Testis (tissue), 3 donors: ENCODE results near the gene MYH15. TPM values are rescaled to one million over a fixed set of nuclear protein-coding genes. Genes with fewer than 3 reads are reported as not detected.

Source experiments
- DNase-seq: peaks from one replicate; pipeline ENCODE4 v3.0.0-alpha.2; 2019
- H3K27ac ChIP-seq, 2 donors: fragments of 200-600 bp; sonication (generic); one replicate each; pipeline ENCODE4 v1.5.1; 2019
- H3K27me3 ChIP-seq: fragments of 200-600 bp; sonication (generic); one replicate; pipeline ENCODE4 v1.5.1; 2019
- H3K36me3 ChIP-seq: fragments of 200-600 bp; sonication (generic); one replicate; pipeline ENCODE4 v1.5.1; 2017; ENCODE audit warnings: low read depth; ENCODE audit errors: missing control alignments
- H3K4me1 ChIP-seq: fragments of 200-600 bp; sonication (generic); one replicate; pipeline ENCODE4 v1.5.1; 2019
- H3K4me3 ChIP-seq, 2 donors: fragments of 200-600 bp; sonication (generic); one replicate each; pipeline ENCODE4 v1.5.1; 2017 to 2019
- H3K9me3 ChIP-seq: fragments of 200-600 bp; sonication (generic); one replicate; pipeline ENCODE4 v1.5.1; 2017
- POLR2A ChIP-seq: fragments of 450-650 bp; IDR thresholded peaks from one replicate; pipeline ENCODE4 v1.6.1; 2017; ENCODE audit warnings: antibody characterized with exemption, mild to moderate bottlenecking, moderate library complexity
- WGBS, 2 donors: methylation state at CpG; one replicate each; pipeline ENCODE4 v1.1.5; 2018; 5-methylcytosine and 5-hydroxymethylcytosine counted together
- intact Hi-C: fragments of 100-400 bp; cut with DNase I; formaldehyde crosslinking; loops from one replicate; pipeline ENCODE4 v1.15.1; 2023; ENCODE audit warnings: low total_unique reads
- polyA plus RNA-seq: library from polyadenylated mRNA; stranded (reverse); fragments of 350-450 nt; fragmentation: Illumina TruSeq; extraction: RNeasy Lipid Tissue Mini Kit (QIAGEN cat#74804); gene quantifications from one replicate; pipeline ENCODE4 v1.2.3, GENCODE V29; 2014; ENCODE audit warnings: low read depth, low replicate concordance; ENCODE audit not compliant: insufficient read depth
- total RNA-seq, 2 donors: library from RNA; depleted of rRNA; stranded (reverse); fragments of >200 nt; gene quantifications; one replicate each; pipeline ENCODE4 v1.2.3, GENCODE V29; 2016
- TF ChIP-seq, protein P1 (sequence below), 3 experiments: fragments of 450-650 bp in 2 of 3; fragments of 200-600 bp in 1 of 3; sonication (generic) in 1 of 3; IDR thresholded peaks; one replicate each; pipeline ENCODE4 v1.5.1; 2016 to 2019; ENCODE audit warnings: antibody characterized with exemption in 3 of 3, mild to moderate bottlenecking in 2 of 3, moderate library complexity in 1 of 3

The MYH15 gene
- total and polyA plus RNA-seq, 3 donors from 2014 or later = 0.91 to 2.2 (median 1.8) TPM

DNA sequence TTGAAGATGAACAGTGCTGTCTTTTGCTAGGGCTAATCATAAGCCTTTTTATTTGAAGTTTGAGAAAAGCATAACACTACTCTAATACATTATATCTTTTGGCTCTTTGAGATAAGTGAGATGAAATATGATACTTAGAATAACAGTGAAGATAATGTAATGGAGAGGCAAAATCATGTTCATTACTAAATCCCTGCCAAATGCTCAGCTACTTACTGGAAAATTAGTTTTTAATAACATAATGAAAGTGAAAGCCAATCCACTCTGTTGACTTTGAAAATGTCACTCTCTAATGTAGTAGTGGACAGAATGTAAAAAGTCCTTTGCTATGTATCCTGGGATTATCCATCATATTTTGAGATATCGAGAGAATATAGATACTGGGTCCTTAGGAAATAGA is 35.9 kb upstream of the MYH15 start:
- no peak overlapping the region for H3K27ac ChIP-seq
- no peaks in the 10 kb centered on the region for H3K9me3 ChIP-seq
- H3K27me3 ChIP-seq = no peaks in the 10 kb centered on the region
- H3K4me1 ChIP-seq = peaks cover 3% of the 10 kb centered on the region
- no peaks in the 10 kb centered on the region for H3K36me3 ChIP-seq
- WGBS, 2 donors = 60 to 72% methylated on average over 1 of the region's 1 CpG
- H3K4me3 ChIP-seq = no peak overlapping the region
- intact Hi-C loops = no loop called here
- no peak for TF ChIP-seq POLR2A
- TF ChIP-seq, protein P1, sequence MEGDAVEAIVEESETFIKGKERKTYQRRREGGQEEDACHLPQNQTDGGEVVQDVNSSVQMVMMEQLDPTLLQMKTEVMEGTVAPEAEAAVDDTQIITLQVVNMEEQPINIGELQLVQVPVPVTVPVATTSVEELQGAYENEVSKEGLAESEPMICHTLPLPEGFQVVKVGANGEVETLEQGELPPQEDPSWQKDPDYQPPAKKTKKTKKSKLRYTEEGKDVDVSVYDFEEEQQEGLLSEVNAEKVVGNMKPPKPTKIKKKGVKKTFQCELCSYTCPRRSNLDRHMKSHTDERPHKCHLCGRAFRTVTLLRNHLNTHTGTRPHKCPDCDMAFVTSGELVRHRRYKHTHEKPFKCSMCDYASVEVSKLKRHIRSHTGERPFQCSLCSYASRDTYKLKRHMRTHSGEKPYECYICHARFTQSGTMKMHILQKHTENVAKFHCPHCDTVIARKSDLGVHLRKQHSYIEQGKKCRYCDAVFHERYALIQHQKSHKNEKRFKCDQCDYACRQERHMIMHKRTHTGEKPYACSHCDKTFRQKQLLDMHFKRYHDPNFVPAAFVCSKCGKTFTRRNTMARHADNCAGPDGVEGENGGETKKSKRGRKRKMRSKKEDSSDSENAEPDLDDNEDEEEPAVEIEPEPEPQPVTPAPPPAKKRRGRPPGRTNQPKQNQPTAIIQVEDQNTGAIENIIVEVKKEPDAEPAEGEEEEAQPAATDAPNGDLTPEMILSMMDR (IDR thresholded peaks at IDR 0.05) = no peak
- no peak for DNase-seq

DNA sequence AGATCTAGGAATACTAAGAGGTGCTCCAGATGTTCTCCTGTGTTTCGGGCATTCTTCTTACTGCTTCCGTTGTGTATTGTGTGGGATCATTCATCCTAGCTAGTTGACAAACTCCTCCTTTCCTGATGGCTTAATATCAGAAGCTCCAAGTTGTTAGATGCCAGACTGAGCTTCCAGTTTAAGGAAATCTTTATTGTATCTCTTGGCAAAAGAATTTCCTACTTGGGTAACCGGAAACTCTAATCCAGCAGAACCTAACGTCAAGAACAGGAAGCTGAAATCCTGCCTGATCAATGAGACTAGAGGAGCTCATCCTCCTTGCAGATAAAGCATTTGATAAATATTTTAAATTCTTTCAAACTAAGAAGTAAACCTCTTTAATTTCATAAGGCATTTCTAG is 27.7 kb upstream of the MYH15 start:
- H3K4me1 ChIP-seq = no peaks in the 10 kb centered on the region
- WGBS, 2 donors = 65 to 76% methylated on average over 4 of the region's 4 CpGs
- H3K27me3 ChIP-seq = no peaks in the 10 kb centered on the region
- TF ChIP-seq, protein P1 (IDR thresholded peaks at IDR 0.05) = no peak
- TF ChIP-seq POLR2A = no peak
- no peak overlapping the region for H3K27ac ChIP-seq
- H3K9me3 ChIP-seq = no peaks in the 10 kb centered on the region
- intact Hi-C loops = no loop called here
- no peaks in the 10 kb centered on the region for H3K36me3 ChIP-seq
- H3K4me3 ChIP-seq = no peak overlapping the region
- no peak for DNase-seq

DNA sequence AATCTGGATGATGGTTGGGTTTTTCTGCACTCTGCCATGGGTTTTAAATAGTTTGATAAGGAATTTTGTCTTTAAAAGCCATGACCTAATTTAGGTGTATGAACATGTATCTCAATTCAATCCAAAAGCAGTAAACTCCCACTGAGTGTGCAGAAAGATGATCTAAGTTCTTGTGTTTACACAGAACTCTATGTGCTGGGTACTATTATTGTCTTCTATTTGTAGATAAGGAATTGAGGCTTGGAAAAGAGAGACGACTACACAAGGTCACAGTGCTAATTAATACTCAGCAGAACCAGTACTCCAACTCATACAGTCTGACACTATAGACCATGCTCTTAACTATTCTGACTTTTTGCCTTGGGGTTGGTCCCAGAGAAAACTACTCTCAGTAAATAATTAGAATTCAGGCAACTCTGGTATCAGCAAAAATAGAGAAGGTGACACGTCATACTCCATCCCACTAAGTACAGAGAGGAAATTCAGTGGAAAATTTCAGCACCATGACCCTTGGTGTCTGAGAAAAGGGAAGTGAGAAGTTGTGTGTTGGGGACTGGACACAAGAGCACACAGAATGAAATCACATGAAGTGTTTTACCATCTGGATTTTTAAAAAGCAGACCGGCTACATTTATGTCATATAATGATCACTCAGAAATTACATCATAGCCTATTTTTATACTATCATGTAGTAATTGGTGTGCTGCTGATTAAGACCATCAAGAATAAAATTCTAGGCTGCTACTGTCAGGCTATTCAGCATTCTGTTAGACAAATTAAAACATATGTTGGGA is 18.3 kb upstream of the MYH15 start:
- DNase-seq = no peak

DNA sequence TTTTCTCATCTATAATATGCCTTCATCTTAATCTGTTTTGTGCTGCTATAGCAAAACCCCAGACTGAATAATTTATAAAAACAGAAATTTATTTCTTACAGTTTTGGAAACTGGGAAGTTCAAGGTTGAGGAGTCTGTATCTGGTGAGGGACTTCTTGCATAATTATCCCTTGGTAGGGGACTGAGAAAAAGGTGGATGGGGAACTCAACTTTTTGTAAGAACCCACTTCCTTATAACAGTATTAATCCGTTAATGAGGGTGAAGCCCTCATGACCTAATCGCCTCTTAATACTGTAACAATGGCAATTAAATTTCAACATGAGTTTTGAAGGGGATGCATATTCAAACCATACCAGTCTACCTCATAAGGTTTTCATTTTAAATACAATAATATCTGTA is 17.4 kb upstream of the MYH15 start:
- Histone ChIP-seq H3K36me3 (no peaks in the 10 kb centered on the region), H3K27me3 (no peaks in the 10 kb centered on the region), H3K27ac (peak overlapping the region in 1 of 2 donors; percentile 57), H3K9me3 (no peaks in the 10 kb centered on the region), H3K4me1 (peaks cover 12% of the 10 kb centered on the region), H3K4me3 (no peak overlapping the region)
- no peak for TF ChIP-seq POLR2A
- TF ChIP-seq, protein P1 (IDR thresholded peaks at IDR 0.05) = no peak
- intact Hi-C loops = no loop called here
- WGBS, 2 donors = 80 to 81% methylated on average over 2 of the region's 2 CpGs
- no peak for DNase-seq

More for the DNA sequence above, 18.3 kb upstream of the MYH15 start:
- WGBS, 2 donors = 27 to 54% methylated on average over 3 of the region's 3 CpGs
- Histone ChIP-seq H3K27me3 (no peaks in the 10 kb centered on the region), H3K27ac (peak overlapping the region; percentile 26 to 57), H3K9me3 (no peaks in the 10 kb centered on the region), H3K36me3 (no peaks in the 10 kb centered on the region), H3K4me1 (peaks cover 12% of the 10 kb centered on the region), H3K4me3 (no peak overlapping the region)
- intact Hi-C loops = no loop called here
- TF ChIP-seq, protein P1 (IDR thresholded peaks at IDR 0.05) = no peak
- TF ChIP-seq POLR2A = no peak

DNA sequence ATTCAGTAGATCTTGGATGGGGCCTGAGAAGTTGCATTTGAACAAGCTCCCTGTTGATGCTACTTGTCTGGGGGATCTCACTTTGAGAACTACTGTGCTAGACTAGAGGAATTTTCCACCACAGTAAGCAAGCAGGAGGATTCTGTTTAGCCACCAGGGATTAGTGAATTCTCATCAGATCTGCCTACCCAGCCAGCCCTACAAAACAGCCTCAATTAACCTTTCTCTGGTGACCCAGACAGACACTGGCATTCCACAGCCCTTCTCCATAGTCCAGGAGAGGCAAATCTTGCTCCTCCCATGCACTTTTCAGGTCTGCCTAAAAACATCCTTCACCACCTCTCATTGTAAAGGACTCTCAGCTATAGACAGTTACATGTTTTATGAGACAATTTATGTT is 16.7 kb upstream of the MYH15 start:
- Histone ChIP-seq H3K36me3 (no peaks in the 10 kb centered on the region), H3K27ac (no peak overlapping the region), H3K27me3 (no peaks in the 10 kb centered on the region), H3K4me1 (peaks cover 12% of the 10 kb centered on the region), H3K4me3 (no peak overlapping the region), H3K9me3 (no peaks in the 10 kb centered on the region)
- intact Hi-C loops = no loop called here
- DNase-seq = no peak
- TF ChIP-seq, protein P1 (IDR thresholded peaks at IDR 0.05) = no peak
